Keratinocyte (primary cell): ENCODE data around the gene ARID3B. TPM values are rescaled to one million over a fixed set of nuclear protein-coding genes. Genes with fewer than 3 reads are reported as not detected.

Experiments used
- DNase-seq: peaks from one replicate; pipeline ENCODE4 v3.0.0-alpha.2; 2011; ENCODE audit warnings: low read depth, missing footprints, low spot score
- FAIRE-seq: peaks from 2 replicates; lab custom pipeline; 2011; peaks lifted over from hg19 to GRCh38; lab: Jason Lieb, UNC
- H2AFZ ChIP-seq: 2 replicates; pipeline ENCODE4 v1.6.0; 2012; ENCODE audit warnings: low read length, control low read depth, inconsistent platforms; ENCODE audit not compliant: control insufficient read depth
- H3K27ac ChIP-seq: 2 replicates; pipeline ENCODE4 v1.5.1; 2011; ENCODE audit warnings: low read length; ENCODE audit not compliant: control insufficient read depth, insufficient read depth
- H3K27me3 ChIP-seq: 3 replicates; pipeline ENCODE4 v1.6.0; 2011; ENCODE audit warnings: low read length; ENCODE audit not compliant: control insufficient read depth, insufficient read depth; ENCODE audit errors: extremely low read depth
- H3K36me3 ChIP-seq, 2 experiments: 2 replicates in 1 of 2; 3 replicates in 1 of 2; pipeline ENCODE4 v1.5.1; 2011; ENCODE audit warnings: low read length in 2 of 2, mild to moderate bottlenecking in 1 of 2; ENCODE audit not compliant: control insufficient read depth in 2 of 2, insufficient read depth in 2 of 2; ENCODE audit errors: extremely low read depth in 1 of 2
- H3K4me1 ChIP-seq: 3 replicates; pipeline ENCODE4 v1.5.1; 2011; ENCODE audit warnings: low read length; ENCODE audit not compliant: control insufficient read depth, insufficient read depth; ENCODE audit errors: extremely low read depth
- H3K4me2 ChIP-seq: 3 replicates; pipeline ENCODE4 v1.6.0; 2011; ENCODE audit warnings: low read depth, low read length; ENCODE audit not compliant: control insufficient read depth, insufficient read depth; ENCODE audit errors: extremely low read depth
- H3K4me3 ChIP-seq, 3 experiments: fragments of 200-600 bp in 1 of 3; sonication (generic) in 1 of 3; 2 replicates in 2 of 3; 3 replicates in 1 of 3; pipeline ENCODE4 v1.5.1; 2011 to 2016; ENCODE audit warnings: low read length in 3 of 3, mild to moderate bottlenecking in 3 of 3, control low read depth in 2 of 3, inconsistent platforms in 1 of 3, low read depth in 1 of 3, mixed read lengths in 1 of 3, mixed run types in 1 of 3, moderate library complexity in 1 of 3; ENCODE audit not compliant: control insufficient read depth in 2 of 3, insufficient read depth in 2 of 3; ENCODE audit errors: extremely low read depth in 1 of 3
- H3K79me2 ChIP-seq: 2 replicates; pipeline ENCODE4 v1.6.0; 2012; ENCODE audit warnings: low read length; ENCODE audit not compliant: control insufficient read depth, insufficient read depth
- H3K9ac ChIP-seq: 3 replicates; pipeline ENCODE4 v1.6.0; 2011; ENCODE audit warnings: low read length; ENCODE audit not compliant: control insufficient read depth, insufficient read depth; ENCODE audit errors: extremely low read depth
- H3K9me1 ChIP-seq: 3 replicates; pipeline ENCODE4 v1.6.0; 2011; ENCODE audit warnings: low read length; ENCODE audit not compliant: control insufficient read depth, insufficient read depth; ENCODE audit errors: extremely low read depth
- H3K9me3 ChIP-seq: 2 replicates; pipeline ENCODE4 v1.5.1; 2012; ENCODE audit warnings: low read depth, low read length; ENCODE audit not compliant: control insufficient read depth
- H4K20me1 ChIP-seq: 3 replicates; pipeline ENCODE4 v1.6.0; 2011; ENCODE audit warnings: low read length; ENCODE audit not compliant: control insufficient read depth, insufficient read depth; ENCODE audit errors: extremely low read depth
- EZH2 ChIP-seq: IDR thresholded peaks from one replicate; pipeline ENCODE4 v1.6.1; 2012; ENCODE audit warnings: inconsistent platforms, mild to moderate bottlenecking, low read length, moderate library complexity
- dilution Hi-C: fragments of 300-500 bp; cut with MboI; formaldehyde crosslinking; loops from one replicate; pipeline ENCODE4 v1.7.0; 2020; ENCODE audit warnings: low sequenced_read_pairs; ENCODE audit not compliant: extremely low pct_ligation_motif_present
- polyA plus RNA-seq, 5 experiments: library from polyadenylated mRNA; depleted of rRNA in 3 of 5; stranded (reverse) in 3 of 5; stranded (forward) in 1 of 5; unstranded in 1 of 5; fragments of >200 nt; gene quantifications; 1 replicate in 1 of 5; 2 replicates in 3 of 5; 3 replicates in 1 of 5; pipeline versions ENCODE4 v1.2.1 to v1.2.3, GENCODE V29; 2011 to 2012; ENCODE audit warnings: missing spikeins in 2 of 5, low read depth in 1 of 5, low replicate concordance in 1 of 5
- TF ChIP-seq, protein P1 (sequence below), 3 experiments: IDR thresholded peaks in 1 of 3; conservative IDR thresholded peaks in 1 of 3; optimal IDR thresholded peaks in 1 of 3; 2 replicates in 2 of 3; 3 replicates in 1 of 3; pipeline versions ENCODE3 to v1.5.1; 2011; ENCODE audit warnings: low read length in 3 of 3, mild to moderate bottlenecking in 3 of 3, moderate library complexity in 2 of 3, control low read depth in 1 of 3, inconsistent platforms in 1 of 3; ENCODE audit not compliant: insufficient read depth in 2 of 3; ENCODE audit errors: extremely low read depth in 1 of 3

ARID3B gene
- polyA plus RNA-seq, 1 donor (not counting 4 experiments of a cell fraction or from before 2014, with no cell fraction given), result 3.6 TPM

DNA sequence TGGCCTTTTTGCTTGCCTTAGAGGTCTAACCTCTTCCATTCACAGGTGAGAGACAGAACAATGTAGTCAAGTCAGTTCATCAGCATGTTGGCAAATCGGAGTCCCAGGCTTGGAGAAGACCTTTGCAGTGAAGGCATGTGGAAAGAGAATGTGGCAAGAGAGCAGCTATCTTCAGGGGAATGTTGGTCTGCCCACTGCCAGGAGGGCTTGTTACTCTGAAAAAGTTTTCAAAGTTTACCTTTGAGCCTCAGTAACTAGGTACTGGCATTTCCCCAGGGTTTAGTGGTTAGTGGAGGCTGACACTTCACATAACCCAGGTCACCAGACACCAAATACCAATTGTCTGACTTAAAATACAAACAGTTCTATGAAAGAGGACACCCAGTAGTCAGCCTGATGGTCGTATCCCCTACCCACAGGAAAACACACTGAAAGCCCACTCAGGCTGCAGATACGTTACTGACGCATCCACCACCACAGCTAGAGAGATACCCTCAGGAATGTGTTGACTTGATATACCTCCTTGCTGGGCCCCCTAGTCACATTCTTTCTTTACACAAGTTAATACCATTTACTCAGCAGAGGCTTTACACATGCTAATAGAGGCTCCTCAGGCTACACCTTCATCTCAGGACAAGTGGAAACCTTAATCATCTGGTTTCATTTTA is 9.7 kb upstream of the ARID3B start:
- Histone ChIP-seq H3K4me2 (peak overlapping the region; percentile 56), H3K4me1 (peaks cover 40% of the 10 kb centered on the region), H3K27ac (peak overlapping the region; percentile 56), H3K4me3 (no peak overlapping the region), H3K27me3 (no peaks in the 10 kb centered on the region), H3K9ac (no peak overlapping the region), H4K20me1 (no peaks in the 10 kb centered on the region), H3K9me3 (no peaks in the 10 kb centered on the region), H2AFZ (peak overlapping the region; percentile 27), H3K36me3 (no peaks in the 10 kb centered on the region), H3K79me2 (no peaks in the 10 kb centered on the region), H3K9me1 (peaks cover 2% of the 10 kb centered on the region)
- peak; percentile 83 for FAIRE-seq
- no peak for DNase-seq
- dilution Hi-C loops, result no loop called here
- TF ChIP-seq, protein P1, sequence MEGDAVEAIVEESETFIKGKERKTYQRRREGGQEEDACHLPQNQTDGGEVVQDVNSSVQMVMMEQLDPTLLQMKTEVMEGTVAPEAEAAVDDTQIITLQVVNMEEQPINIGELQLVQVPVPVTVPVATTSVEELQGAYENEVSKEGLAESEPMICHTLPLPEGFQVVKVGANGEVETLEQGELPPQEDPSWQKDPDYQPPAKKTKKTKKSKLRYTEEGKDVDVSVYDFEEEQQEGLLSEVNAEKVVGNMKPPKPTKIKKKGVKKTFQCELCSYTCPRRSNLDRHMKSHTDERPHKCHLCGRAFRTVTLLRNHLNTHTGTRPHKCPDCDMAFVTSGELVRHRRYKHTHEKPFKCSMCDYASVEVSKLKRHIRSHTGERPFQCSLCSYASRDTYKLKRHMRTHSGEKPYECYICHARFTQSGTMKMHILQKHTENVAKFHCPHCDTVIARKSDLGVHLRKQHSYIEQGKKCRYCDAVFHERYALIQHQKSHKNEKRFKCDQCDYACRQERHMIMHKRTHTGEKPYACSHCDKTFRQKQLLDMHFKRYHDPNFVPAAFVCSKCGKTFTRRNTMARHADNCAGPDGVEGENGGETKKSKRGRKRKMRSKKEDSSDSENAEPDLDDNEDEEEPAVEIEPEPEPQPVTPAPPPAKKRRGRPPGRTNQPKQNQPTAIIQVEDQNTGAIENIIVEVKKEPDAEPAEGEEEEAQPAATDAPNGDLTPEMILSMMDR (optimal IDR thresholded peaks at IDR 0.05 in 1 of 3, IDR thresholded peaks at IDR 0.05 in 1 of 3, conservative IDR thresholded peaks at IDR 0.05 in 1 of 3; ENCODE audit: extremely low read depth in 1 of 3, insufficient read depth in 2 of 3, low read length in 3 of 3), result no peak
- TF ChIP-seq EZH2, result no peak

- peak overlapping the region; percentile 46 for H3K9ac ChIP-seq
- no peaks in the 10 kb centered on the region for H3K36me3 ChIP-seq
- no peaks in the 10 kb centered on the region for H4K20me1 ChIP-seq
- DNase-seq (no peak), FAIRE-seq (peak; percentile 71)
- H3K79me2 ChIP-seq, result peaks cover 4% of the 10 kb centered on the region
- no peaks in the 10 kb centered on the region for H3K27me3 ChIP-seq
- peaks cover 39% of the 10 kb centered on the region for H3K4me1 ChIP-seq
- dilution Hi-C loops, result no loop called here
- peak overlapping the region; percentile 77 for H3K27ac ChIP-seq
- peak overlapping the region; percentile 20 for H2AFZ ChIP-seq
- TF ChIP-seq, protein P1 (optimal IDR thresholded peaks at IDR 0.05 in 1 of 3, IDR thresholded peaks at IDR 0.05 in 1 of 3, conservative IDR thresholded peaks at IDR 0.05 in 1 of 3; ENCODE audit: extremely low read depth in 1 of 3, insufficient read depth in 2 of 3, low read length in 3 of 3), result no peak
- TF ChIP-seq EZH2, result no peak
- H3K9me3 ChIP-seq, result no peaks in the 10 kb centered on the region
- peaks cover 2% of the 10 kb centered on the region for H3K9me1 ChIP-seq
- H3K4me3 ChIP-seq, result peak overlapping the region in 2 of 3 experiments; percentile 13 to 24
- peak overlapping the region; percentile 84 for H3K4me2 ChIP-seq
These were observed 5.5 kb upstream of the ARID3B start for GRCh38 chr15:74535388-74536084.
